HepG2 (cell line): ENCODE results near the gene CXCR5. TPM values are rescaled to one million over a fixed set of nuclear protein-coding genes. Genes with fewer than 3 reads are reported as not detected.

Experiments
- ATAC-seq: fragments of 200-7000 bp; cut with Tn5 transposase; 3 replicates; pipeline ENCODE4 v1.9.1; 2020; ENCODE audit warnings: mild to moderate bottlenecking, moderate library complexity
- BruUV-seq: library from RNA; stranded (reverse); fragments of 400-500 nt; replicated peaks from 2 replicates; lab custom pipeline; 2021; lab: Mats Ljungman, UMichigan
- CTCF ChIA-PET: fragments of 300-600 bp; formaldehyde crosslinking; extraction: SDS; loops from one replicate; lab custom pipeline; 2021; ENCODE audit warnings: low total read pairs, inconsistent platforms, low intra/inter-chr PET ratio; lab: Yijun Ruan, JAX
- POLR2A ChIA-PET: fragments of 350-600 bp; sonication (Branson Sonifier 250); formaldehyde crosslinking; loops from one replicate; lab custom pipeline; 2020; ENCODE audit warnings: antibody characterized with exemption, inconsistent platforms; lab: Yijun Ruan, JAX
- DNase-seq: peaks from one replicate; pipeline ENCODE4 v3.0.0-alpha.2; 2015; ENCODE audit warnings: low spot score
- FAIRE-seq: peaks from 3 replicates; lab custom pipeline; 2011; peaks lifted over from hg19 to GRCh38; lab: Jason Lieb, UNC
- H2AFZ ChIP-seq: one replicate; pipeline ENCODE4 v1.6.1; 2011; ENCODE audit warnings: low read length, inconsistent platforms
- H3K27ac ChIP-seq: fragments of 300-600 bp; 3 replicates; pipeline ENCODE4 v1.8.0; 2011; ENCODE audit warnings: mixed run types, mild to moderate bottlenecking, mixed read lengths, low read length, inconsistent platforms; ENCODE audit not compliant: insufficient read depth; ENCODE audit errors: extremely low read length
- H3K27me3 ChIP-seq, 2 experiments: fragments of 200-600 bp in 1 of 2; 2 replicates in 1 of 2; 3 replicates in 1 of 2; pipeline versions ENCODE4 v1.6.0 to v1.8.0; 2011; ENCODE audit warnings: low read length in 2 of 2, mild to moderate bottlenecking in 2 of 2, moderate library complexity in 2 of 2, inconsistent platforms in 1 of 2; ENCODE audit not compliant: insufficient read depth in 2 of 2, control insufficient read depth in 1 of 2
- H3K36me3 ChIP-seq, 2 experiments: fragments of 200-600 bp in 1 of 2; replicated peaks in 1 of 2; 2 replicates in 1 of 2; 3 replicates in 1 of 2; pipeline versions ENCODE4 v1.5.1 to v1.8.0; 2011; ENCODE audit warnings: low read length in 2 of 2, inconsistent platforms in 1 of 2; ENCODE audit not compliant: insufficient read depth in 2 of 2, control insufficient read depth in 1 of 2
- H3K4me1 ChIP-seq: 2 replicates; pipeline ENCODE4 v1.5.1; 2012; ENCODE audit warnings: low read length, inconsistent platforms; ENCODE audit not compliant: insufficient read depth
- H3K4me2 ChIP-seq: 2 replicates; pipeline ENCODE4 v1.6.0; 2011; ENCODE audit warnings: low read depth, low read length, inconsistent platforms
- H3K4me3 ChIP-seq, 3 experiments: fragments of 200-600 bp in 1 of 3; sonication (generic), shearing (Covaris generic) in 1 of 3; replicated peaks in 1 of 3; 2 replicates each; pipeline ENCODE4 v1.5.1; 2011 to 2016; ENCODE audit warnings: low read length in 3 of 3, inconsistent platforms in 2 of 3, low read depth in 2 of 3, mild to moderate bottlenecking in 2 of 3, control low read depth in 1 of 3, mixed read lengths in 1 of 3; ENCODE audit not compliant: insufficient read depth in 1 of 3
- H3K79me2 ChIP-seq: one replicate; pipeline ENCODE4 v1.6.1; 2011; ENCODE audit warnings: low read length, inconsistent platforms; ENCODE audit not compliant: insufficient read depth
- H3K9ac ChIP-seq: 2 replicates; pipeline ENCODE4 v1.6.0; 2011; ENCODE audit warnings: mild to moderate bottlenecking, low read depth, low read length, inconsistent platforms; ENCODE audit not compliant: insufficient read depth
- H3K9me3 ChIP-seq: 2 replicates; pipeline ENCODE4 v1.5.1; 2012; ENCODE audit warnings: mild to moderate bottlenecking, low read length
- H4K20me1 ChIP-seq: 2 replicates; pipeline ENCODE4 v1.6.0; 2011; ENCODE audit warnings: inconsistent platforms, mild to moderate bottlenecking, low read length, moderate library complexity; ENCODE audit not compliant: insufficient read depth
- GZF1 ChIP-seq: sonication (generic); formaldehyde crosslinking; IDR thresholded peaks from 2 replicates; pipeline ENCODE4 v1.5.1; 2020; ENCODE audit warnings: mild to moderate bottlenecking, missing genetic modification reagents
- HMG20B ChIP-seq: conservative IDR thresholded peaks from 2 replicates; pipeline ENCODE4 v1.6.1; 2016; ENCODE audit warnings: missing genetic modification reagents, missing compliant biosample characterization
- IKZF1 ChIP-seq: fragments of 450-650 bp; IDR thresholded peaks from 2 replicates; pipeline ENCODE4 v1.7.1; 2016
- MEIS2 ChIP-seq: sonication (generic); formaldehyde crosslinking; IDR thresholded peaks from 2 replicates; pipeline ENCODE4 v1.9.0; 2021; ENCODE audit warnings: mild to moderate bottlenecking, missing genetic modification reagents
- MIER2 ChIP-seq: IDR thresholded peaks from 2 replicates; pipeline ENCODE4 v1.6.1; 2016; ENCODE audit warnings: missing biosample characterization, missing genetic modification reagents
- RFX5 ChIP-seq: IDR thresholded peaks from 2 replicates; pipeline ENCODE4 v1.6.1; 2011; ENCODE audit warnings: low read depth, low read length, improper control_type of control experiment
- SAFB2 ChIP-seq: sonication (generic); formaldehyde crosslinking; IDR thresholded peaks from 2 replicates; pipeline ENCODE4 v1.5.1; 2020; ENCODE audit warnings: missing genetic modification reagents, low read depth, mild to moderate bottlenecking, borderline replicate concordance
- TBX3 ChIP-seq: fragments of 450-650 bp; IDR thresholded peaks from 2 replicates; pipeline ENCODE4 v1.6.1; 2017; ENCODE audit warnings: antibody characterized with exemption, mild to moderate bottlenecking, inconsistent platforms, borderline replicate concordance
- ZNF549 ChIP-seq: sonication (generic); formaldehyde crosslinking; IDR thresholded peaks from 2 replicates; pipeline ENCODE4 v1.5.0; 2020; ENCODE audit warnings: missing genetic modification reagents
- ZNF557 ChIP-seq: sonication (generic); formaldehyde crosslinking; IDR thresholded peaks from 2 replicates; pipeline ENCODE4 v1.4.0; 2020; ENCODE audit warnings: missing genetic modification reagents
- ZNF839 ChIP-seq: sonication (generic); formaldehyde crosslinking; IDR thresholded peaks from 2 replicates; pipeline ENCODE4 v1.4.0; 2020; ENCODE audit warnings: missing genetic modification reagents, mild to moderate bottlenecking, borderline replicate concordance
- WGBS: methylation state at CpG from one replicate; pipeline ENCODE4 v1.1.6; 2017; ENCODE audit warnings: low lambda C conversion rate; 5-methylcytosine and 5-hydroxymethylcytosine counted together
- in situ Hi-C: cut with HindIII; loops from 2 replicates; pipeline ENCODE4 v1.10.0; 2017; ENCODE audit warnings: low pct_unique_long_range_greater_than_20kb; ENCODE audit not compliant: extremely low pct_ligation_motif_present
- intact Hi-C: fragments of 100-400 bp; cut with micrococcal nuclease; formaldehyde crosslinking; loops from one replicate; pipeline ENCODE4 v1.10.0; 2022; ENCODE audit not compliant: unreplicated experiment
- polyA plus RNA-seq, 8 experiments: library from polyadenylated mRNA; depleted of rRNA in 3 of 8; stranded (reverse) in 7 of 8; unstranded in 1 of 8; fragments of >200 nt; fragmentation: Illumina TruSeq in 4 of 8; extraction: Trizol in 4 of 8; gene quantifications; 2 replicates each; pipeline versions ENCODE4 v1.2.1 to v1.2.3, GENCODE V29; 2011 to 2016; ENCODE audit warnings: low read depth in 4 of 8, missing spikeins in 1 of 8, mixed read lengths in 1 of 8; ENCODE audit not compliant: insufficient read depth in 1 of 8
- total RNA-seq, 5 experiments: library from RNA; depleted of rRNA; stranded (reverse); fragments of >200 nt; fragmentation: Illumina TruSeq; extraction: Trizol; gene quantifications; 2 replicates each; pipeline ENCODE4 v1.2.3, GENCODE V29; 2016; ENCODE audit warnings: low read depth in 1 of 5
- TF ChIP-seq, protein P1 (sequence below): sonication (generic); formaldehyde crosslinking; IDR thresholded peaks from 2 replicates; pipeline ENCODE4 v1.5.0; 2020; ENCODE audit warnings: missing genetic modification reagents
- TF ChIP-seq, protein P2 (sequence below): sonication (generic); formaldehyde crosslinking; IDR thresholded peaks from 2 replicates; pipeline ENCODE4 v1.8.0; 2022; ENCODE audit warnings: low read depth, missing genetic modification reagents
- TF ChIP-seq, protein P3 (sequence below): IDR thresholded peaks from 2 replicates; pipeline ENCODE4 v1.6.1; 2016
- TF ChIP-seq, protein P4 (sequence below): sonication (generic); formaldehyde crosslinking; IDR thresholded peaks from 2 replicates; pipeline ENCODE4 v1.4.0; 2020; ENCODE audit warnings: missing genetic modification reagents, mild to moderate bottlenecking, borderline replicate concordance
- TF ChIP-seq, protein P5 (sequence below): IDR thresholded peaks from 2 replicates; pipeline ENCODE4 v1.6.1; 2012; ENCODE audit warnings: low read depth, low read length, improper control_type of control experiment

Gene CXCR5
- total and polyA plus RNA-seq, 2 of the 13 experiments (the other 11 are each of a cell fraction or from before 2014, with no cell fraction given): not detected

DNA sequence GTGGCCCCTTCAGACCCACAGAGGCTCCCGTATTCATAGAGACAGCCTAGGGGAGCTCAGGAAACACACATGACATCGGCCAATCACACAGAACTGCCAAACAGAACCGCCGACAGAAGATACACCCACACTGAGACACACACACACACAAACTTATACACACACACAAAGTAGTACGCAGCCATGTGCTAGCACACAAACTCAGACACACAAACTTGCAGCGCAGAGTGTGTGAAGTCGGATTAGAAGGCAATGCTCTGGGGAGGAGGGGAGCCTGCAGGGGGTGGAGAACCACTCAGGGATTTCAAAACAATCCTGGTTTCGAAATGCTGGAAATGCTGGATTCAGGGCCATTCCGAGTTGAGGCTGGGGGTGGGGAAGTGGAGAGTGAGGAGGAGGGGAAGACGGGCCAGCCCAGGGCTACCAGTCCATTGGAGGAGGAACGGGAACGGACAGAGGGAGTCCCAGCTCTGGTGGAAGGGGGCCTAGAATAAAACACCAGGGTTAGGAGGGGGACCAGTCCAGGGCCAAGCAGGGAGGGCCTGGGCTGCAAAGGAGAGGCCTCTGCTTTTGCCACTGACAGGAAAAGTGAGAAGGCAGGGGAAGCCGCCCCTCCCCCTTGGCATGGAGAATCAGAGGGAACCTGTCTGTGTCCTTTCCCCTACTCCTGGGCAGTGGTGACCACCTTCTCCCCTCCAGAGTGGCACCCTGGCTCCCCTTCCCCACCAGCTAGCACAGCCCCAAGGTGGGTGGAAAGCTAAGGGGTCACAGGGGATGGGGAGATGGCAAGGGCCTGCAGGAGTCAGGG, 37.6 kb downstream of the CXCR5 start:
- H3K4me1 ChIP-seq: peaks cover 84% of the 10 kb centered on the region
- ChIA-PET CTCF (no interaction called here), POLR2A (interaction anchor here (0.7 to 2.9 kb wide), 3 partner anchors 97 to 130 kb away, joined by 4 to 14 read pairs (median 4); partner anchors contain the start of genes DDX6, RPS25 and TRAPPC4)
- TSS peak; percentile 83 for BruUV-seq
- WGBS: 0% methylated on average over 12 of the region's 13 CpGs
- H3K27me3 ChIP-seq: no peaks in the 10 kb centered on the region; a peak in 1 of 5 replicates
- H3K4me3 ChIP-seq: peak overlapping the region; percentile 87 to 97 (median 90)
- FAIRE-seq: peak; percentile 97
- peak; percentile 94 for DNase-seq
- in situ Hi-C loops (no loop called here), intact Hi-C loops (loop anchor here (1.0 kb wide), 1 partner anchor 10 kb away; no protein-coding TSS in a partner anchor)
- ATAC-seq: peak; percentile 30
- no peak overlapping the region for H2AFZ ChIP-seq
- peak overlapping the region; percentile 88 for H3K27ac ChIP-seq
- H3K9me3 ChIP-seq: no peaks in the 10 kb centered on the region
- H3K79me2 ChIP-seq: peaks cover 50% of the 10 kb centered on the region
- no peaks in the 10 kb centered on the region for H3K36me3 ChIP-seq
- H3K9ac ChIP-seq: peak overlapping the region; percentile 66
- H4K20me1 ChIP-seq: no peaks in the 10 kb centered on the region
- peak overlapping the region; percentile 94 for H3K4me2 ChIP-seq
- TF ChIP-seq ZNF557 (CRISPR knock-in tag) (no peak), MEIS2 (no peak), ZNF839 (CRISPR knock-in tag) (peak; percentile 34; the same call in 1 of the 2 replicates), HMG20B (CRISPR knock-in tag) (peak; percentile 70; the same call in 1 of the 2 replicates), TBX3 (no peak), RFX5 (no peak), SAFB2 (no peak), MIER2 (CRISPR knock-in tag) (no peak; the same call in 1 of the 2 replicates), ZNF549 (CRISPR knock-in tag) (no peak), GZF1 (CRISPR knock-in tag) (no peak), IKZF1 (no peak)
- TF ChIP-seq, protein P1, sequence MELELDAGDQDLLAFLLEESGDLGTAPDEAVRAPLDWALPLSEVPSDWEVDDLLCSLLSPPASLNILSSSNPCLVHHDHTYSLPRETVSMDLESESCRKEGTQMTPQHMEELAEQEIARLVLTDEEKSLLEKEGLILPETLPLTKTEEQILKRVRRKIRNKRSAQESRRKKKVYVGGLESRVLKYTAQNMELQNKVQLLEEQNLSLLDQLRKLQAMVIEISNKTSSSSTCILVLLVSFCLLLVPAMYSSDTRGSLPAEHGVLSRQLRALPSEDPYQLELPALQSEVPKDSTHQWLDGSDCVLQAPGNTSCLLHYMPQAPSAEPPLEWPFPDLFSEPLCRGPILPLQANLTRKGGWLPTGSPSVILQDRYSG (CRISPR knock-in tag): no peak
- TF ChIP-seq, protein P2, sequence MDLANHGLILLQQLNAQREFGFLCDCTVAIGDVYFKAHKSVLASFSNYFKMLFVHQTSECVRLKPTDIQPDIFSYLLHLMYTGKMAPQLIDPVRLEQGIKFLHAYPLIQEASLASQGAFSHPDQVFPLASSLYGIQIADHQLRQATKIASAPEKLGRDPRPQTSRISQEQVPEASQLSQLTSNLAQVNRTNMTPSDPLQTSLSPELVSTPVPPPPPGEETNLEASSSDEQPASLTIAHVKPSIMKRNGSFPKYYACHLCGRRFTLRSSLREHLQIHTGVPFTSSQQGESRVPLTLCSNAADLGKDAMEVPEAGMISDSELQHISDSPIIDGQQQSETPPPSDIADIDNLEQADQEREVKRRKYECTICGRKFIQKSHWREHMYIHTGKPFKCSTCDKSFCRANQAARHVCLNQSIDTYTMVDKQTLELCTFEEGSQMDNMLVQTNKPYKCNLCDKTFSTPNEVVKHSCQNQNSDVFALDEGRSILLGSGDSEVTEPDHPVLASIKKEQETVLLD: no peak
- TF ChIP-seq, protein P3, sequence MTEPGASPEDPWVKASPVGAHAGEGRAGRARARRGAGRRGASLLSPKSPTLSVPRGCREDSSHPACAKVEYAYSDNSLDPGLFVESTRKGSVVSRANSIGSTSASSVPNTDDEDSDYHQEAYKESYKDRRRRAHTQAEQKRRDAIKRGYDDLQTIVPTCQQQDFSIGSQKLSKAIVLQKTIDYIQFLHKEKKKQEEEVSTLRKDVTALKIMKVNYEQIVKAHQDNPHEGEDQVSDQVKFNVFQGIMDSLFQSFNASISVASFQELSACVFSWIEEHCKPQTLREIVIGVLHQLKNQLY: peak; percentile 38; the same call in 1 of the 2 replicates
- TF ChIP-seq, protein P4, sequence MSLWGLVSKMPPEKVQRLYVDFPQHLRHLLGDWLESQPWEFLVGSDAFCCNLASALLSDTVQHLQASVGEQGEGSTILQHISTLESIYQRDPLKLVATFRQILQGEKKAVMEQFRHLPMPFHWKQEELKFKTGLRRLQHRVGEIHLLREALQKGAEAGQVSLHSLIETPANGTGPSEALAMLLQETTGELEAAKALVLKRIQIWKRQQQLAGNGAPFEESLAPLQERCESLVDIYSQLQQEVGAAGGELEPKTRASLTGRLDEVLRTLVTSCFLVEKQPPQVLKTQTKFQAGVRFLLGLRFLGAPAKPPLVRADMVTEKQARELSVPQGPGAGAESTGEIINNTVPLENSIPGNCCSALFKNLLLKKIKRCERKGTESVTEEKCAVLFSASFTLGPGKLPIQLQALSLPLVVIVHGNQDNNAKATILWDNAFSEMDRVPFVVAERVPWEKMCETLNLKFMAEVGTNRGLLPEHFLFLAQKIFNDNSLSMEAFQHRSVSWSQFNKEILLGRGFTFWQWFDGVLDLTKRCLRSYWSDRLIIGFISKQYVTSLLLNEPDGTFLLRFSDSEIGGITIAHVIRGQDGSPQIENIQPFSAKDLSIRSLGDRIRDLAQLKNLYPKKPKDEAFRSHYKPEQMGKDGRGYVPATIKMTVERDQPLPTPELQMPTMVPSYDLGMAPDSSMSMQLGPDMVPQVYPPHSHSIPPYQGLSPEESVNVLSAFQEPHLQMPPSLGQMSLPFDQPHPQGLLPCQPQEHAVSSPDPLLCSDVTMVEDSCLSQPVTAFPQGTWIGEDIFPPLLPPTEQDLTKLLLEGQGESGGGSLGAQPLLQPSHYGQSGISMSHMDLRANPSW (CRISPR knock-in tag): no peak
- TF ChIP-seq, protein P5, sequence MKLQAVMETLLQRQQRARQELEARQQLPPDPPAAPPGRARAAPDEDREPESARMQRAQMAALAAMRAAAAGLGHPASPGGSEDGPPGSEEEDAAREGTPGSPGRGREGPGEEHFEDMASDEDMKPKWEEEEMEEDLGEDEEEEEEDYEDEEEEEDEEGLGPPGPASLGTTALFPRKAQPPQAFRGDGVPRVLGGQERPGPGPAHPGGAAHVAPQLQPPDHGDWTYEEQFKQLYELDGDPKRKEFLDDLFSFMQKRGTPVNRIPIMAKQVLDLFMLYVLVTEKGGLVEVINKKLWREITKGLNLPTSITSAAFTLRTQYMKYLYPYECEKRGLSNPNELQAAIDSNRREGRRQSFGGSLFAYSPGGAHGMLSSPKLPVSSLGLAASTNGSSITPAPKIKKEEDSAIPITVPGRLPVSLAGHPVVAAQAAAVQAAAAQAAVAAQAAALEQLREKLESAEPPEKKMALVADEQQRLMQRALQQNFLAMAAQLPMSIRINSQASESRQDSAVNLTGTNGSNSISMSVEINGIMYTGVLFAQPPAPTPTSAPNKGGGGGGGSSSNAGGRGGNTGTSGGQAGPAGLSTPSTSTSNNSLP: peak; percentile 16; the same call in 1 of the 2 replicates
